Prostate gland (tissue), 2 donors: Measurements from ENCODE around the gene ADARB2.

Experiments
- CTCF ChIP-seq, 4 experiments: fragments of 200-600 bp in 2 of 4; fragments of 450-650 bp in 2 of 4; sonication (generic) in 2 of 4; IDR thresholded peaks; 1 replicate in 3 of 4; 2 replicates in 1 of 4; pipeline ENCODE4 v1.5.1; 2016 to 2019; ENCODE audit warnings: antibody characterized with exemption in 4 of 4, mild to moderate bottlenecking in 2 of 4, moderate library complexity in 2 of 4
- POLR2A ChIP-seq: fragments of 450-650 bp; IDR thresholded peaks from one replicate; pipeline ENCODE4 v1.6.1; 2016; ENCODE audit warnings: antibody characterized with exemption, mild to moderate bottlenecking
- POLR2AphosphoS5 ChIP-seq: sonication (generic); formaldehyde crosslinking; IDR thresholded peaks from one replicate; pipeline ENCODE4 v1.6.1; 2017; ENCODE audit warnings: antibody characterized with exemption

DNA sequence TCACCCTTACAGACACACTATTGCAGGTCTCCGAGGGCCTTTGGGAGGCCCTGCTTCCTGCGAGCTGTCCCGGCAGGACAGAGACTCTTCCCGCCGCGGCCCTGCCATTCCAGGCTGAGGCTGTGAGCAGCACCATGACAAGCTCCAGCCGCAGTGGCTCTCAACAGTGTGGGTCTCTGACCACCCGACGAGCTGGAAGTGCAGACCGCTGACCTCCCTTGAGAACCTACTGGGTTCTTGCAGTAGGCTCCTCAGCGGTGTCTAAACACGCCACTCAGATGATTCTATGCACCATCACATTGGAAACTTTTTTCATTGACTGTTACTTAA, 377.7 kb downstream of the ADARB2 start:
- TF ChIP-seq POLR2A (no peak), CTCF (IDR thresholded peaks at IDR 0.05) (no peak), POLR2AphosphoS5 (no peak)
